ENCODE results near the gene TENT4B.

DNA sequence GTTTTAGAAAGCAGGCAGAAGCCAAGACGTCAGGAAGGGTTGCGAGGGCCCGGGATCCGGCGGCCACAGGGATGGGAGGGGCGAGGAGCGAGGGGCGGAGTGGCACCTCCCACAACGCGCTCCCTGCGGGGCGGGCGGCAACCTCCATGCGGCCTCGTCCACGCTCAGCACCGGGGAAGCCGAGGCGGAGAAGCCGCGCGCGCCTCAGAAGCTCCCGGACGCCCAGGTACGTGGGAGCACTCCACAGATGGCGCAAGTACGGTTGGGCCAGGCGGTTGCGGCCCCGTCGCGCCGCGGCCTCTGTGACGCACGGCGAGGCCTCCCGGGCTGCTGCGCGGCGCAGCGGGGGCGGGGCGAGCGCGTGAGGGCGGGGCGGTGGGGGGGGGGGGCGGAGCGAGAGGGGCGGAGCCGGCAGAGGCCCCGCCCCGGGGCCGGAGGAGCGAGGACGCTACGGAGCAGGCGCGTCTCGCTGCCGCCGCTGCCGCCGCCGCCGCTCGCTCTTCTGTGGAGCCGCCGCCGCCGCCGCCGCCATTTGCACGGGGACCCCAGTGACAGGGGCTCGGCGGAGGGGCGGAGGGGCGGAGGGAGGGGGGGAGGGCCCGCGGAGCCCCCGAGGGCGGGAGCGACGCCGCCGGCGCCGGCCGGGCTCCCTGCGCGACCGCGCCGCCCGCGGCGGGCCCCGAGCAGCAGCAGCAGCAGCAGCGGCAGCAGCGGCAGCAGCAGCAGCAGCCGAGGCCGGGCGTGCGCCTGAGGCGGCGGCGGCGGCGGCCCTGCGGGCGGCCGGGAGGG is at the start of gene TENT4B:
- TF ChIP-seq, protein P1, sequence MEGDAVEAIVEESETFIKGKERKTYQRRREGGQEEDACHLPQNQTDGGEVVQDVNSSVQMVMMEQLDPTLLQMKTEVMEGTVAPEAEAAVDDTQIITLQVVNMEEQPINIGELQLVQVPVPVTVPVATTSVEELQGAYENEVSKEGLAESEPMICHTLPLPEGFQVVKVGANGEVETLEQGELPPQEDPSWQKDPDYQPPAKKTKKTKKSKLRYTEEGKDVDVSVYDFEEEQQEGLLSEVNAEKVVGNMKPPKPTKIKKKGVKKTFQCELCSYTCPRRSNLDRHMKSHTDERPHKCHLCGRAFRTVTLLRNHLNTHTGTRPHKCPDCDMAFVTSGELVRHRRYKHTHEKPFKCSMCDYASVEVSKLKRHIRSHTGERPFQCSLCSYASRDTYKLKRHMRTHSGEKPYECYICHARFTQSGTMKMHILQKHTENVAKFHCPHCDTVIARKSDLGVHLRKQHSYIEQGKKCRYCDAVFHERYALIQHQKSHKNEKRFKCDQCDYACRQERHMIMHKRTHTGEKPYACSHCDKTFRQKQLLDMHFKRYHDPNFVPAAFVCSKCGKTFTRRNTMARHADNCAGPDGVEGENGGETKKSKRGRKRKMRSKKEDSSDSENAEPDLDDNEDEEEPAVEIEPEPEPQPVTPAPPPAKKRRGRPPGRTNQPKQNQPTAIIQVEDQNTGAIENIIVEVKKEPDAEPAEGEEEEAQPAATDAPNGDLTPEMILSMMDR (conservative IDR thresholded peaks at IDR 0.05): no peak
- TF ChIP-seq ZFX (IDR thresholded peaks at IDR 0.05): peak; percentile 70; the same call in 1 of the 2 replicates

All from C4-2B (cell line).